GM18870 (cell line): ENCODE results near the gene PPP2R5C.
A peak's percentile ranks its signal among the peaks of the same experiment; 100 is the strongest.

Experiments used
- ATAC-seq: cut with Tn5 transposase; IDR thresholded peaks from one replicate; pipeline ENCODE4 v1.9.1; 2021; ENCODE audit warnings: moderate library complexity; ENCODE audit not compliant: unreplicated experiment

PPP2R5C gene

GRCh38 chr14:101859958-101860357 lies 98.4 kb downstream of the PPP2R5C start:
- no peak for ATAC-seq

- ATAC-seq, result no peak
Measured at GRCh38 chr14:101861464-101861863, 100.0 kb downstream of the PPP2R5C start.

- no peak for ATAC-seq
Measured at GRCh38 chr14:101862177-101862576, 100.7 kb downstream of the PPP2R5C start.

GRCh38 chr14:101862711-101863110 lies 101.2 kb downstream of the PPP2R5C start:
- ATAC-seq, result no peak

GRCh38 chr14:101865288-101865687 lies 103.8 kb downstream of the PPP2R5C start:
- ATAC-seq, result no peak

GRCh38 chr14:101867854-101868253 lies 106.3 kb downstream of the PPP2R5C start:
- ATAC-seq, result no peak

GRCh38 chr14:101869217-101869616 lies 107.7 kb downstream of the PPP2R5C start:
- no peak for ATAC-seq

GRCh38 chr14:101870273-101870939 lies 108.9 kb downstream of the PPP2R5C start:
- no peak for ATAC-seq

- ATAC-seq, result no peak
Measured at GRCh38 chr14:101872346-101872745, 110.8 kb downstream of the PPP2R5C start.

- no peak for ATAC-seq
Measured at GRCh38 chr14:101873076-101873825, 111.7 kb downstream of the PPP2R5C start.

GRCh38 chr14:101873991-101874390 lies 112.5 kb downstream of the PPP2R5C start:
- ATAC-seq, result no peak

GRCh38 chr14:101875041-101875726 lies 113.7 kb downstream of the PPP2R5C start:
- no peak for ATAC-seq

GRCh38 chr14:101875727-101876554 lies 114.4 kb downstream of the PPP2R5C start:
- peak; percentile 11 for ATAC-seq

GRCh38 chr14:101876555-101876938 lies 115.0 kb downstream of the PPP2R5C start:
- peak; percentile 83 for ATAC-seq

GRCh38 chr14:101877766-101878165 lies 116.3 kb downstream of the PPP2R5C start:
- no peak for ATAC-seq

GRCh38 chr14:101878211-101878821 lies 116.8 kb downstream of the PPP2R5C start:
- ATAC-seq, result no peak

GRCh38 chr14:101878822-101879528 lies 117.5 kb downstream of the PPP2R5C start:
- no peak for ATAC-seq

GRCh38 chr14:101879529-101880336 lies 118.2 kb downstream of the PPP2R5C start:
- ATAC-seq, result no peak

- no peak for ATAC-seq
Measured at GRCh38 chr14:101881426-101881825, 119.9 kb downstream of the PPP2R5C start.
